SH-SY5Y (cell line): ENCODE results near the gene EFHD1.

ENCODE experiments used
- GATA2 ChIP-seq: IDR thresholded peaks from 2 replicates; pipeline ENCODE4 v1.6.1; 2011; ENCODE audit warnings: mild to moderate bottlenecking, low read depth, low read length
- GATA3 ChIP-seq: IDR thresholded peaks from 2 replicates; pipeline ENCODE4 v1.6.1; 2011; ENCODE audit warnings: low read depth, mild to moderate bottlenecking, low read length, moderate library complexity

GRCh38 chr2:232707076-232707475 is 73.7 kb downstream of the EFHD1 start:
- TF ChIP-seq GATA3 = no peak
- no peak for TF ChIP-seq GATA2
